Measurements from ENCODE around the gene FAM43A.

The FAM43A gene

DNA sequence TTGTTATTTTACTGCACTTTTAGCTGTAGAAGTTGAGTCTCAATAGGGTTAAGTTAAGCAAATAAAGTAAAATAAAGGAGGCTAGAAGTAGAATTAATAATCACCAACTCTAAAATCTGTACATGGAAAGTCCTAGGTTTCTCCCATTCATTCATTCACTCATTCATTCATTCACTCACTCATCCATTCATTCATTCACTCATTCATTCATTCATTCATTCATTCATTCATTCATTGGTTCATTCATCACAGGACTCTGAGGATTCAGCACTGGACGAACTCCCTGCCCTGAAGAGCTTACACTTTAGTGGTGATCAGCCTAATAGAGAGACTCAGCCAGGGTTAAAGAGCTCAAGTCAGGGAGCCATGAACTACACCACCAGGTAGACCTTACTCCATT is 9.2 kb upstream of the FAM43A start:
- Histone ChIP-seq H3K27me3 (ENCODE audit: insufficient read depth, low read length, poor library complexity, severe bottlenecking) (no peaks in the 10 kb centered on the region), H3K4me2 (ENCODE audit: low read depth, low read length, poor library complexity, severe bottlenecking) (no peak overlapping the region), H3K4me1 (ENCODE audit: insufficient read depth, low read length, poor library complexity, severe bottlenecking) (peaks cover 4% of the 10 kb centered on the region), H3K79me2 (ENCODE audit: insufficient read depth, low read length) (peaks cover 6% of the 10 kb centered on the region), H3K9me3 (ENCODE audit: insufficient read depth, low read depth, low read length) (no peaks in the 10 kb centered on the region), H3F3A (ENCODE audit: low read depth) (no peaks in the 10 kb centered on the region), H3K9me2 (replicated peaks; ENCODE audit: low read depth, low read length) (no peaks in the 10 kb centered on the region), H3K36me3 (ENCODE audit: insufficient read depth, low read length) (no peaks in the 10 kb centered on the region), H2AFZ (ENCODE audit: low read length) (no peak overlapping the region), H3K4me3 (ENCODE audit: low read length, poor library complexity, severe bottlenecking) (no peak overlapping the region), H4K20me1 (ENCODE audit: insufficient read depth, low read length, poor library complexity, severe bottlenecking) (peaks cover 5% of the 10 kb centered on the region), H3K9ac (ENCODE audit: low read depth, low read length, poor library complexity, severe bottlenecking) (no peak overlapping the region)
- no peak for TF ChIP-seq EZH2phosphoT487 (IDR thresholded peaks at IDR 0.05; ENCODE audit: borderline replicate concordance)
- TF ChIP-seq, protein P1, sequence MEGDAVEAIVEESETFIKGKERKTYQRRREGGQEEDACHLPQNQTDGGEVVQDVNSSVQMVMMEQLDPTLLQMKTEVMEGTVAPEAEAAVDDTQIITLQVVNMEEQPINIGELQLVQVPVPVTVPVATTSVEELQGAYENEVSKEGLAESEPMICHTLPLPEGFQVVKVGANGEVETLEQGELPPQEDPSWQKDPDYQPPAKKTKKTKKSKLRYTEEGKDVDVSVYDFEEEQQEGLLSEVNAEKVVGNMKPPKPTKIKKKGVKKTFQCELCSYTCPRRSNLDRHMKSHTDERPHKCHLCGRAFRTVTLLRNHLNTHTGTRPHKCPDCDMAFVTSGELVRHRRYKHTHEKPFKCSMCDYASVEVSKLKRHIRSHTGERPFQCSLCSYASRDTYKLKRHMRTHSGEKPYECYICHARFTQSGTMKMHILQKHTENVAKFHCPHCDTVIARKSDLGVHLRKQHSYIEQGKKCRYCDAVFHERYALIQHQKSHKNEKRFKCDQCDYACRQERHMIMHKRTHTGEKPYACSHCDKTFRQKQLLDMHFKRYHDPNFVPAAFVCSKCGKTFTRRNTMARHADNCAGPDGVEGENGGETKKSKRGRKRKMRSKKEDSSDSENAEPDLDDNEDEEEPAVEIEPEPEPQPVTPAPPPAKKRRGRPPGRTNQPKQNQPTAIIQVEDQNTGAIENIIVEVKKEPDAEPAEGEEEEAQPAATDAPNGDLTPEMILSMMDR (conservative IDR thresholded peaks at IDR 0.05; ENCODE audit: low read length), result no peak

GRCh38 chr3:194680888-194681615 is 4.6 kb upstream of the FAM43A start:
- no peak overlapping the region for H2AFZ ChIP-seq (ENCODE audit: low read length)
- peaks cover 16% of the 10 kb centered on the region for H3K4me1 ChIP-seq (ENCODE audit: insufficient read depth, low read length, poor library complexity, severe bottlenecking)
- H4K20me1 ChIP-seq (ENCODE audit: insufficient read depth, low read length, poor library complexity, severe bottlenecking), result no peaks in the 10 kb centered on the region
- no peaks in the 10 kb centered on the region for H3F3A ChIP-seq (ENCODE audit: low read depth)
- no peaks in the 10 kb centered on the region for H3K9me3 ChIP-seq (ENCODE audit: insufficient read depth, low read depth, low read length)
- TF ChIP-seq, protein P1 (conservative IDR thresholded peaks at IDR 0.05; ENCODE audit: low read length), result no peak
- no peak for TF ChIP-seq EZH2phosphoT487 (IDR thresholded peaks at IDR 0.05; ENCODE audit: borderline replicate concordance)
- H3K9ac ChIP-seq (ENCODE audit: low read depth, low read length, poor library complexity, severe bottlenecking), result no peak overlapping the region
- H3K4me3 ChIP-seq (ENCODE audit: low read length, poor library complexity, severe bottlenecking), result no peak overlapping the region
- no peaks in the 10 kb centered on the region for H3K9me2 ChIP-seq (replicated peaks; ENCODE audit: low read depth, low read length)
- no peaks in the 10 kb centered on the region for H3K27me3 ChIP-seq (ENCODE audit: insufficient read depth, low read length, poor library complexity, severe bottlenecking)
- no peak overlapping the region for H3K4me2 ChIP-seq (ENCODE audit: low read depth, low read length, poor library complexity, severe bottlenecking)
- H3K79me2 ChIP-seq (ENCODE audit: insufficient read depth, low read length), result no peaks in the 10 kb centered on the region
- no peaks in the 10 kb centered on the region for H3K36me3 ChIP-seq (ENCODE audit: insufficient read depth, low read length)

DNA sequence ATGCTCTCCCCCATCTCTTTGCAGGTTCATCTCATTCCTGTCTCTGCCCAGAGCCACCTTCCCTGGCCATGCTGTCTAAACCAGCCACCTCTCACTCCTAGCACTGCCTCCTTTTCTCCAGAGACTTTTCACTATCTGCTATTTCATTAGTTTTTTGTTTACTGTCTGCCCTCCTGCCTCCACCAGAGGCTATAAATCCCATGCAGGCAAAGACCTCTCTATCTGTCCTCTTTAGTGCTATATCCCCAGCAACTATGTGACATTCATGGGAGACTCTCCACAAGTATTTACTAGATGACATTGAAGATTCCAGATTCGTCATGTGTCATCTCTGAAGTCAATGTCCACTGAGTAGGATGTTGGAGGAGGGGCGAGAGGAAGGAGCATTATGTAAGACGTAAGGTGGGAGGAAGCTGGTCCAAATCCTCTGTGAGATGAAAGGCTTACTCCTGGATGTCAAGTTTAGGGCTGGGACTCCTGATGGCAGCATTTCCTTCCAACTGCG is 3.4 kb upstream of the FAM43A start:
- no peak for TF ChIP-seq EZH2phosphoT487 (IDR thresholded peaks at IDR 0.05; ENCODE audit: borderline replicate concordance)
- TF ChIP-seq, protein P1 (conservative IDR thresholded peaks at IDR 0.05; ENCODE audit: low read length), result no peak
- peak overlapping the region; percentile 83 for H2AFZ ChIP-seq (ENCODE audit: low read length)

More for the DNA sequence above, 3.4 kb upstream of the FAM43A start:
- no peaks in the 10 kb centered on the region for H4K20me1 ChIP-seq (ENCODE audit: insufficient read depth, low read length, poor library complexity, severe bottlenecking)
- H3K9me3 ChIP-seq (ENCODE audit: insufficient read depth, low read depth, low read length), result no peaks in the 10 kb centered on the region
- no peaks in the 10 kb centered on the region for H3K79me2 ChIP-seq (ENCODE audit: insufficient read depth, low read length)
- no peaks in the 10 kb centered on the region for H3F3A ChIP-seq (ENCODE audit: low read depth)
- H3K36me3 ChIP-seq (ENCODE audit: insufficient read depth, low read length), result no peaks in the 10 kb centered on the region
- peak overlapping the region; percentile 61 for H3K4me2 ChIP-seq (ENCODE audit: low read depth, low read length, poor library complexity, severe bottlenecking)
- peak overlapping the region; percentile 42 for H3K9ac ChIP-seq (ENCODE audit: low read depth, low read length, poor library complexity, severe bottlenecking)
- no peak overlapping the region for H3K4me3 ChIP-seq (ENCODE audit: low read length, poor library complexity, severe bottlenecking)
- H3K9me2 ChIP-seq (replicated peaks; ENCODE audit: low read depth, low read length), result no peaks in the 10 kb centered on the region
- H3K27me3 ChIP-seq (ENCODE audit: insufficient read depth, low read length, poor library complexity, severe bottlenecking), result no peaks in the 10 kb centered on the region
- peaks cover 16% of the 10 kb centered on the region for H3K4me1 ChIP-seq (ENCODE audit: insufficient read depth, low read length, poor library complexity, severe bottlenecking)

Data from Loucy (cell line).